LNCaP clone FGC (cell line): ENCODE results near the gene VDAC1.

Source experiments
- DNase-seq: peaks from one replicate; pipeline ENCODE4 v3.0.0-alpha.2; 2011; ENCODE audit warnings: low read depth
- H3K4me3 ChIP-seq: 2 replicates; pipeline ENCODE4 v1.5.1; 2011; ENCODE audit warnings: mild to moderate bottlenecking, low read depth, low read length, control low read depth
- TF ChIP-seq, protein P1 (sequence below): IDR thresholded peaks from 2 replicates; pipeline ENCODE4 v1.5.1; 2012; ENCODE audit warnings: mild to moderate bottlenecking; ENCODE audit not compliant: control insufficient read depth, insufficient read depth; ENCODE audit errors: extremely low read depth

Gene VDAC1

DNA sequence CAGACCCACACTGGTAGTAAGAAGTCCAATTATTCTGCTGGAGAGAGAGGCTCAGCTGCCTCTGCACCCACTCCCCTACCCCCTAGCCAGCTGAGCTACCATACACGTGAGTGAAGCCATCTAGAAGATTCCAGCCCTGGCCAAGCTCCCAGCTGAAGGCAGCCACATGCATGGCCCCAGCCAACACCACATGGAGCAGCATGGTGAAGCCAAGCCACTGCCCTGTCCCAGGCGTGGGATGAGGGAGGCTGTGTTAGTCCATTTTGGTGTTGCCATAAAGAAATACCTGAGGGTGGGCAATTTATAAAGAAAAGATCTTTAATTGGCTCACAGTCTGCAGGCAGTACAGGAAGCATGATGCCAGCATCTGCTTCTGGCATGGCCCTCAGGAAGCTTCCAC lies 20.0 kb upstream of the VDAC1 start:
- no peak overlapping the region for H3K4me3 ChIP-seq
- TF ChIP-seq, protein P1, sequence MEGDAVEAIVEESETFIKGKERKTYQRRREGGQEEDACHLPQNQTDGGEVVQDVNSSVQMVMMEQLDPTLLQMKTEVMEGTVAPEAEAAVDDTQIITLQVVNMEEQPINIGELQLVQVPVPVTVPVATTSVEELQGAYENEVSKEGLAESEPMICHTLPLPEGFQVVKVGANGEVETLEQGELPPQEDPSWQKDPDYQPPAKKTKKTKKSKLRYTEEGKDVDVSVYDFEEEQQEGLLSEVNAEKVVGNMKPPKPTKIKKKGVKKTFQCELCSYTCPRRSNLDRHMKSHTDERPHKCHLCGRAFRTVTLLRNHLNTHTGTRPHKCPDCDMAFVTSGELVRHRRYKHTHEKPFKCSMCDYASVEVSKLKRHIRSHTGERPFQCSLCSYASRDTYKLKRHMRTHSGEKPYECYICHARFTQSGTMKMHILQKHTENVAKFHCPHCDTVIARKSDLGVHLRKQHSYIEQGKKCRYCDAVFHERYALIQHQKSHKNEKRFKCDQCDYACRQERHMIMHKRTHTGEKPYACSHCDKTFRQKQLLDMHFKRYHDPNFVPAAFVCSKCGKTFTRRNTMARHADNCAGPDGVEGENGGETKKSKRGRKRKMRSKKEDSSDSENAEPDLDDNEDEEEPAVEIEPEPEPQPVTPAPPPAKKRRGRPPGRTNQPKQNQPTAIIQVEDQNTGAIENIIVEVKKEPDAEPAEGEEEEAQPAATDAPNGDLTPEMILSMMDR, result no peak

DNA sequence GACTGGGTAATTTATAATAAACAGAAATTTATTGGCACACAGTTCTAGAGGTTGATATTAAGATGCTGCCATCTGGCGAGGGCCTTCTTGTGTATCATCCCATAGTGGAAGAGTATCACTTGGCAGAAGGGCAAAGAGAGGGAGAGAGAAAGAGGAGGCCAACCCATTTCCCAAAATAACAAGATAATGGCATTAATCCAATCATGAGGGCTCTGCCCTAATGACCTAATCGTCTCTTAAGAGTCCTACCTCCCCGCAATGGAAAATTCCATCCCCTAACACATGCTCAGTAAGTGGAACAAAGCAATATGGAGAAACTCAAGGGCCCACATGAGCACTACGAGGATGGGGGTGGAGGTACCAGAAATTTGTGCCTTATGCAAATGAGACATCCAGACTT lies 17.6 kb upstream of the VDAC1 start:
- DNase-seq, result no peak
- no peak overlapping the region for H3K4me3 ChIP-seq
- TF ChIP-seq, protein P1, result no peak

More for the DNA sequence above, 20.0 kb upstream of the VDAC1 start:
- no peak for DNase-seq

DNA sequence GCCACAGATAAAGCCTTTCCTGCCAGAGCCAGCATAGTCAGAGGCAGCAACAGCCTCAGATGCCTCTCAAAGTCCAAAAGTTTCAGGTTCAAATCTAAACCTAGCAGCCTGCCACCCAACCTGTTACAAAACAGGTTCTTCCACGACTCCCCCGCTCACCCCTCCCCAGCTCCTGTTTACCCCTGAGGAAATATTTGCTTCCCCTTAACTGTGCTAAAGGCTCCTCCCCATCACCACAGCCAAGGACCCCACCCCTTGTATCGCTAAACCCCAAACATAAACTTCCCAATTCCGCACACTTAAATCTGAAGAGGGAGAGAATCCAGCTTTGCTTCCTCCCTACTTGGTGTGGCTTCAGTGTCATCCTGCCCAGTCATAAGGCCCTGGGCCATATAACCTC lies 15.4 kb upstream of the VDAC1 start:
- H3K4me3 ChIP-seq, result no peak overlapping the region
- TF ChIP-seq, protein P1, result no peak
- no peak for DNase-seq

DNA sequence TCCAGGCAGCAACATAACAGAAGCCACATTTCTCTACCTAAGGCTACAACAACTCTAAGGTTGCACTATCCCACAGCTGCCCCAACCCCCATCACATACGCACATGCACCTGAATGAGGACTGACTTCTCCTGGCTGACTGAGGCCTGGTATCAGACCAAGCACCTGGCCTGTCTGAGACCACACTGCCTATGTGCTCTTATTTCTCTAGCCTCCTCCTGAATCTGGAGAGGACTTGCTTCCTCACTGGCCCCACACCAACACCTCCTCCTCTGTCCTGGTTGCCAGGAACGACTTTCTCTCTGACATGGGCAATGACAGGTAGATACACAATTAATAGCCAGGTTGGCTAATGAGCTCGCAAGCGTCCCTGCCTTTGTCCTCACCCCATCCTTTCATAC lies 14.9 kb upstream of the VDAC1 start:
- DNase-seq, result no peak
- TF ChIP-seq, protein P1, result no peak
- no peak overlapping the region for H3K4me3 ChIP-seq

DNA sequence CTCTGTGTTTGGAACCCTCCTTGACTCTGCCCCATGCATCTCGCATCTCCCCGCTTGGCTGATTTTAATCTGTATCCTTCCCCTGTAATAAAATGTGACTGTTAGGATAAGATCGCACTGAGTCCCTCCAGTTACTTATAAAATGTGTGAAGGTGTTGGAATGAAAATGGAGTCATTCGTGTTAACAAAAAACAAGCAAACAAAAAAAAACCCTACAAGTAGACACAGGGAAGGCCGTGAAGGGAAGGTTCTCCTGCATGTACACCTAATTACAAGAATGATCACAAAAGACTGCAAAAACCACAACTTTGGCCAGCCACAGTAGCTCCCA lies 14.2 kb upstream of the VDAC1 start:
- no peak overlapping the region for H3K4me3 ChIP-seq
- TF ChIP-seq, protein P1, result no peak
- no peak for DNase-seq

DNA sequence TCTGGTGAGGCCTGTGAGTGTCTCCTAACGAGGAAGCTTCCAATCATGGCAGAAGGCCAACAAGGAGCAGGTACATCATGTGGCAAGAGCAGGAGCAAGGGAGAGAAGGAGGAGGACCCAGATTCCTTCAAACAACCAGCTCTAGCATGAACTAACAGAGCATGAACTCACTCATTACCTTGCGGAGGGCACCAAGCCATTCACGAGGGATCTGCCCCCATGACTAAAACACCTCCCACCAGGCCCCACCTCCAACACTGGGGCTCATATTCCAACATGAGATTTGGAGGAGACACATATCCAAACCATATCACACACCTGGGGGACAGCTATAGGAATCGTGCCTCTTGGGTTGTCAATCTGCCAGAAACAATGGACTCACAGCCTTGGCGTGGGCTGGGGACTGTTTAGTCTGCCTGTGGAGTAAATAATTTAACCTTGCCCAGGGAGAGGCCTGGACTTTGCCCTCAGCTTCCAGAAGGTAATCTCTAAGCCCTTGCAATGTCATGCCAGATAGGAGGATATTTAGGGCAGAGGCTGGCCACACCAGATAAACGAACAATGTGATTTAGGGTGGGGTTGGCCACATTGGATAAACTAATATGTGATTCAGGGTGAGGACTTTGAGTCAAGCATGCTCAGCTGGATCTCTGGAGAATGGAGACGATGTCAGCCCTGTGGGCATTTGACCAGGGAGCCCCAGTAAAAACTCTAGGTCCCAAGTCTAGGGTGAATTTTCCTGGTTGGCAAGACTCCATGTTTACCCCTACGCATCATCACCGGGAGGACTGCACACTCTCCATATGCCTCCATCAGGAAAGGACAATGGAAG lies 13.6 kb upstream of the VDAC1 start:
- H3K4me3 ChIP-seq, result no peak overlapping the region
- DNase-seq, result no peak
- TF ChIP-seq, protein P1, result no peak

DNA sequence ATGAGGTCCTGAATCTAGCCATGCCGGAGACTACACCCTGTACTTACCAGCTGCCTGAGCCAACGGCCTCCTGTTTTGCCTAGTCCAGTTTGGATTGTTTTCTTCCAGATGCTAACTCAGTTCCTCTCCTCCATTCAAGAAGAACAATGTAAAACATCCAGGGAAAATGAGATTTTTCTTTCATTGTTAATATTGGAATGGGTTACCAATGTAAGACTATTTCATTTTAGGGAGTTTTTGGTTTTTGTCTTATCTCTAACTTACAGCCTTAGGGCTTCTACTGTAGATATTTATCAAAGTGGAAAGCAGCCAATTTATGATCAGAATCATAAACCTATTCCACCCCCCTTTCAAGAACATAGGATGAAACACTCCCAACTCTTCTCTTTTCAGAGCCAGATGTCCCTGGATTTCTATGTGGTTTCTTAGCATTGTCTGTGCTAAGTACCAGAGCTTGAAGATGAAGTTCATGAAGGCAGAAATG lies 3.5 kb upstream of the VDAC1 start:
- TF ChIP-seq, protein P1, result no peak
- no peak overlapping the region for H3K4me3 ChIP-seq
- DNase-seq, result no peak
